Fibroblast of skin of right biceps (primary cell): ENCODE data around the gene EOMES.

ENCODE experiments used
- DNase-seq: peaks from one replicate; pipeline ENCODE4 v3.0.0-alpha.2; 2013

Gene EOMES

DNA sequence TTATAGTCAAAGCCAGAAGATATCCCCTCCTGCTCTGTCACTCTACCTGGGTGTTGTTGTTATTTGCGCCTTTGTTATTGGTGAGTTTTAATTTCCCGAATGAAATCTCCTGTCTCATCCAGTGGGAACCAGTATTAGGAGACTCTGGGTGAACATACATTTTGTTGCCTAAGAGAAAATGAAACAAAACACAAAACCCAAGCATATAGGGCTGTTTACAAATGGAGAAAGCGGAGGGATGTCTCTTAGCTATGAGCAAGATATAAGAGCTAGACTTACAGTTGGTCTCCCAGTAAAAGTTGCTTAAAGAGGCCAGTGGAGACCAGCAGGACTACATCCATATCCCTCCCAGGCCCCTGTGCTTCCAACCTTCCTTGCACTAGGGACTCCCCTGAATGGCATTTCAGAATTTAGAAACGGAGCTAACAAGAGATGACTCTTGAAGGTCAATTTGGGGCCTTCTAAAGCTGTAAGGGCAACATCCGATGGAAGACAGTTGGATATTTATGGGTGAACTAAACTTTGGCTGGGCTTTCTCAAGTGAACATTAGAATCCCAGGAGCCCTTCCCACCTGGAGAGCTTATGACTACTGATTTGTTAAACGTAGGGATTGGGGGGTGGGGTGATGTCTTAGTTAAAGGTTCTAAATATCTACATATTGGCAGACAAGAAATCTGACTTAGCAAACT lies 2.7 kb downstream of the EOMES start:
- DNase-seq: no peak

DNA sequence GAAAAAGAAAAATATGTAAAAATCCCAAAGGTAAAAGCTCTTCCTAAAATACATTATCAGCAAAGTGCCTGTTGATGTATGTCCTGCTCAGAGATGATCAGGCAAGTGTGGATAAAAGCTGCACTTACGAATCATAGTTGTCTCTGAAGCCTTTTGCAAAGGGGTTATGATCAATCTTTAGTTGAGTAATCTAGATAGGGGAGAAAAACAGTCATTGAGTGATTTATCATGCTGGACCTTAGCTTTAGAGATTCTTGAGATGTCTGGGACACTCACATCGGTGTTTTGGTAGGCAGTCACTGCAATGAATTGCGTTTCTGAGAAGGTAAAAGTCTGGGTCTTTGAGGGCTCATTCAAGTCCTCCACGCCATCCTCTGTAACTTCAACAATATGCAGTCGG lies 3.7 kb downstream of the EOMES start:
- no peak for DNase-seq

DNA sequence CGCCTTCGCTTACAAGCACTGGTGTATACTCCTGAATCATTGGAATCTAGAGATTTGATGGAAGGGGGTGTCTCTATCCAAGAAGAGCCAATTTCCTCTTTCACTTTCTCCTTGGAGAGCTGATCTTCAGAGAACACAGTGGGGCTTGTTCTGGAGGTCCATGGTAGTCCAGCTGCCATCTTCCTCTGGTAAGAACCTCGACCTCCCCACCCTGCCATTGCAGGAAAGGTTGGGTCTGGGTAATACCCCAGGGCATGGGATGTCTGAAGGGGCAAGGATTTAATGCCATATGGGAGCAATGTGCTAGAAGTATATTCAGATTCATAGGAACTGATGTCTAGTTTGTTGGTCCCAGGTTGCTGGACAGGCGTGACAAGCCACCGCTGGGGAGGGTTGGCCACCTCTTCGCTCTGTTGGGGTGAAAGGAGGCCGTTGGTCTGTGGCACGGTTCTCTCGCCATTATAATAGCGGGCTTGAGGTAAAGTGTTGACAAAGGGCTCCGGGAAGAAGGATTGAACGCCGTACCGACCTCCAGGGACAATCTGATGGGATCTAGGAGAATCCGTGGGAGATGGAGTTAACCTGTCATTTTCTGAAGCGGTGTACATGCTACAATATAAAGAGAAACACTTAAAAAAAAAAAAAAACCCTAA lies 4.8 kb downstream of the EOMES start:
- no peak for DNase-seq

DNA sequence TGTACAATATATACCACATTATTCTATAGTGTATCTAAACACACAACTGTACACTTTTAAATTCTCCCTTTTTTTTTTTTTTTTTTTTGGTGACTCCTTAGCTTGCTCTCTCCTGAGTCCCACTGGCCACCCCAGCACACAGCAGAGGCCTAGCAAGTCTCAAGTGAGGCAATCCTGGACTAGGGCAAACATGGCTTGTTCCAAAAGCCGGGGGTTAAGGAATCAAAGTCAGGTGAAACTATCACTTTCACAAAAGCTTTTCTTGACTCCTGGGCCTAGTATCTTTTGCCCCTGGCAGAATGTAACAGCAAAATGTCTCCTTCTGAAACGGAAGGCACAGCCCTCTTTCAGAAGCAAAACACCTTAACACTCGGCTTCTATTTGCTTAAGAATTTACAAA lies 5.8 kb downstream of the EOMES start:
- DNase-seq: no peak

DNA sequence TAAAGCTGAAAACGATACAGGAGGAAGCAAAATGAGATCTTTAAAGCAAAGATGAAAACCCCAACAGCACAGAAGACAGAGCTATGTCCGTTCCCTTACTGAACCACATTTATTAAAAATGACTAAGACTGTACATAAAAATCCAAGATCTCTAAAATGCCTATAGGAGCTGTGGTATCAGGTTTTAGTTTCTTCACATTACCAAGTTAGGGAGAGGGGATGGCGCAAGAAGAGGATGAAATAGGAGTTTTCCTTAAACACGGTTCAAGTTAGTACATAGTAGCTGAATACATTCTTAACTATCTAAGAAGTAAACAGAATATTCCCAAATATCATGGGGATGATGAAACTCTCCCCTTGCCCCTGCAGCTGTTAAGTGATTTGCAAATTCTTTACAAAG lies 6.3 kb downstream of the EOMES start:
- DNase-seq: no peak

DNA sequence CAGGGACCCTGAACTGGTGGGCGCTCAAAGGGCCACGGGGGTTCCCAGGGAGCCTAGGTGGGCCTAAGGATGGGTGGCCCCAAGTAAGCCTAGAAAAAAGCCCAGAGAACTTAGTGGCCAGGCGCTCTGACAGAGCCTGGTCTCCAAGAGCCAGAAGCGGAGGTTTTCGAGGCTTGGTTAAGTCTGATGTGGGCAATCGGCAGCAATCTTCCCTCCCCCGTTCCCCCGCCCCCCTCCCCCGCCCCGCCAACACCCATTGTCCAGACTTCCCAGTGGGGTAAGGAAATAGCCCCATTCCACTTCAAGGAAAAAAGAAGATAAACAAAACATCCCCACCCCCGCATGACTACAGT lies 6.7 kb downstream of the EOMES start:
- no peak for DNase-seq

DNA sequence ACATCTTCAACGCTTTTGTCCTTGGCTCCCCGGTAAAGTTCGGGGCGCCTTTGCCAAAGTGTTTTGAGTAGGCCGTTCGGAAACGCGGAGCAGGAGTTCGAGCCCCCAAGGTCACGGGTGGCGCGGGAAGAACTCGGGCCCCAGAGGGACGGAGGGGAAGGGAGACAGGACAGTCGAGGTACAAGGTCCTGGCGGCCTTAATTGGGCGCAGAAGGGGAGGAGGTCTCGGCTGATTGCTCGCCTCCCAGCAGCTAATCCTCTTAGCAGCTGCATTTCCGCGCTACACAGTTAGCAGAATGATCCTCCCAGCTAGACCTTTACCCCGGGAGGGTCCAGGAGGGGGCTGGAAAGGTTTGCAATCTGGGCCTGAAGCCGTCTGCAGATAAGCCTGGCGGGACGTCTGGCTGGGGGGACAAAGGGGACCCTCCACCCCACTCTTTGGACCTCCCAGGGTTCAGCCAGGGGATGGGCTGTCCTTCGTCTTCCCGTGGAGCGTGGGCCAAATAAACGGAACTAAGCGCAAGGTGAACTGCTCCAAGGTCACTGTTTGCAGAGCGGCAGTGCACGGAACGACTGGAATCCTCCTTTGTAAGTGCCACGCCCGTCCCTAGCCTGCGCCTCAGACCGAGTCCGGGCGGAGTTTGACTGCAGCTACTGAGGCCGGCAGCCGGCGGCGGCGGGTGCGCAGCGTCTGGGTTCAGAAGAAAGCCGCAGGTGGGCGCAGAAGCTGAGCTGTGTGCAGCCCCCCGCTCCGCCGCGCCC lies 7.2 kb downstream of the EOMES start:
- no peak for DNase-seq

DNA sequence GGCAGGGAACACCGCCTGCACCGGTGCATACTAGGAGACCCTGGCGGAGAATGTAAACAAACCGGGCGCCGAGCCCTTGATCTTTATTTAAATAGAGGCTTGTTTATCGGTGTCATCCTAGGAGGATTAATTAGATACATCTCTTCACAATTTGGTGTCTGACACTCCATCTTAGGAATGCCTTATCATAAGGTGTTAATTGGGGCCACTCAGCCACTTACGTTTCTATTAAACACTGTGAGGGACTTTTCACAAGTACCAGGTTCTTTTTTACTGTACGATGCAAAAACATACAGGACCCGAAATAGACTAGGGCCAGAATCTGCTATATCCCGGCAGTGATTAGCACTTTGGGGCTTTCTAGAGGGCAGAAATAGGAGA lies 8.0 kb downstream of the EOMES start:
- no peak for DNase-seq

DNA sequence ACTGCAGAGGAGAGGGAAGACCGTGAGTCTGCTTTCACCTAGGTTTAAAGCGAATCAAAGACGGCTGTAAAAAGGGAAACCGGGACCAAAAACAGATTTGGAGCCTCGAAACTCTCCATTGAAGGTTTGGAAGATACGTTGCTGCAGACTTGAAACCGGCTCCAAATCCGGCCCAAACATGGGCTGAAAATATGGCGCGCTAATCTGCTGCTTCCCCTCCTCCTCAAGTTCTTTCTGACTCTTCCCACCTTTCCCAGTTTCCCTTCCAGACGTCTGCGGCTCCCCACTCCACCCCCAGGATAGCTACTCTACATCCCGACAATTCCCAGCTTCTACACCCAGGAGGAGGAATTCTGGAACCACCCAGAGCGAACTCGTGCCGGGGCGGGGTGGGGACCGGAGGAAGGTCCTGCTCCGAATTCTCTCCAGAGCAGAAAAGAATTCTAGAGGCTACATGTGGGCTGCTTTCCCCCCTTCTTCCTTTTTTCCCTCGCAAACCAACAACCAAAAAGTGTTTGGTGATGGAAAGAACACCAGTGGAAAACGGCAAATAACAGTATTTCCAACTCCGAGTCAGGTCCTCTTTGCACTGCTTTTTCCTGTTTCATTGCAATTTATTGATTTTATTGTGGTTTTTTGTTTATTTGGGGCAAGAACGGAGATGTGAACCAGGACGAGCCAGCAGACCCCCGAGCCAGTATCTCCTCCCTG lies 8.5 kb downstream of the EOMES start:
- DNase-seq: no peak

DNA sequence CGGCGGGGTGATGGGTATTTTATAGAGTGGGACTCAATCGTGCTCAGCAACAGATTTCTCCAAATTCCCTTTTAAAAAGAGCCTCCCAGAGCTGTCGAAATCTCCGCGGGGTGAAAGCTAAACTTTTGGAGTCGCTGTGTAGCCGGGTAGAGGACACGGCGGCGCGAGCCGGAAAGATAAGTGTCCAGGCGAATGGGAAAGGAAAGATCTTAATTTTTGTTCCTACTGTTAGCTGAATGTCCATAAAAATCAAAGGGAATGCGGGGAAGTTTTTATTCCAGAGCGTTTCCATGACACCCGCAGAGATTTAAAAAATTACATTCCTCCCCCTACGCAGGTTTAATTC lies 9.1 kb downstream of the EOMES start:
- DNase-seq: no peak

DNA sequence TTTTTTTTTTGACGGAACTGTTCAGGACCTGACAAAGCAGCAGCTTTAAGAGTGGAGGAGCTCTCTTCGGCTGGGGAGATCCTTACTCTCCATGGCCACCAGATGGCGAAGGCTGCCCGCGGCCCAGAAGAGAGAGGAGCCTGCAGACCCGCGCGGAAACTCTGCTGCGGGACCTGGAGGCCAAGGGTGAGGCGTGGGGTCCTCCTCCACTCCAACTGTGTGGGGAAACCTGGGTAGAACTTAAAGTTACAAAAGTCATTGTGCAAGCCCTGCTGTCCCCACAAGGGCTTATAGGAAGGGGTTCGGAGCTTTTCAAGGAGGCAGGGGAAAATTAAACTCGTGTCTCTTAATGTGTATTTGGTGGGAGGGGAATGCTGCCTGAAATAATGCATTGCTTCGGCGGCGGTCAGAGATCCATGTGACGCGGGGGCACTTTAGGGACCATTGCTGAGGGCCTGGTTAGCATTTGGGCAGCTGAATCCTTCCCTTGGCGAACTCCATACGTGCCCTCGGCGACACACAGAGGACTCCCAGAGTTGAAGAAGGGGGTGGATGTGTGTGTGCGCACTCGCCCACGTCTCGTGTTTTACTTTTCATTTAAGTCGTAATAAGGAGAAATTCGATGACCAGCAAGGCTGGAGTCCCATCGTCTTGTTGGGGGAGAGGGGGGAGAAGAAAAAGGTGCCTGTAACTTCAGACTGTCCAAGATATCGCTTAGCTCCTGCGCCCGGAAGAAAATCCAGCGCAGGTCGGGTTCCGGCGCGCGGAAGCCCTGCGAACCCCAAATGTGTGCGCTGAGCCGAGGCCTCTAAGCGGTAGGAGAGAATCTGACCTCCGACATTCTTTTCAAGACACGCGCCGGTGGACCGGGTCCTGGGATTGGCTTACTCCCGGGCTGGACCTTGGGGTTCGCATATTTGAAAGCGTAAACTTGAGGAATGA lies 9.7 kb downstream of the EOMES start:
- peak; percentile 68 for DNase-seq

DNA sequence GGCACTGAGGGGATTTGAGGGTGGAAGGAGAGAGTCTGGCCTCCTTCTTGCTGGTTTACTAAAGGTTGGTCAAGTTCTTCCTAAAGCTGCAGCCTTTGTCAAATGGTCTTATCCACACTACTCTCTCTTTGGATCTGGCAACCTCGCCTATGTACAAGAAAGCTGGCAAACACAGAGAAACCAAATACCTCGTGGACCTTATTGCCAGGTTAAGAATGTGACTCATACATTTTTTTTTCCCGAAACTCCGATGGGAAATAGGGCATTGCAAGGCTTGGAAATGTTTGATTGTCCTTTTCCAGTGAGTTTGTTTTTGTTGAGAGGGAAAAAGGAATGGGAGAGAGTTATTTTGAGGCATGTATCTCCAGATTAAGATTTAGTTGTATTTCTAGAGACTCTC lies 13.9 kb downstream of the EOMES start:
- no peak for DNase-seq

DNA sequence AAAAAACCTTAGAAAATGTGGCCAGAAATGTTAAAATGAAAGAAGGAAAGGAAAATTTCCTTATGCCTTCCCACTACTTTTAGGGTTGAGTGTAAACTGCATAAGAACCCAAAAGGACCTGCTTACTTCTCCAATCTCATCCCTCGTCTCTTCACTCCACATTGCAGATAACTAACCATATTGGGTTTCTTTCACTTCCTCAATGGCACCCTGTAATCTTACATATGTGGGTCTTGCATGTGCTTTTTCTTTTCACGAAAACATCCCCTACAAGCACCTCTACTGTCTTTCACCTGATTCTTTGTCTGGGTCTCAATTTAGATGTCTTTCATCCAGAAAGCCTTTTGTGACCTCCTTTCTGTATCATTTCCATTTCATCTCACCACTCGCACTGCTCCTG lies 23.1 kb downstream of the EOMES start:
- DNase-seq: no peak

DNA sequence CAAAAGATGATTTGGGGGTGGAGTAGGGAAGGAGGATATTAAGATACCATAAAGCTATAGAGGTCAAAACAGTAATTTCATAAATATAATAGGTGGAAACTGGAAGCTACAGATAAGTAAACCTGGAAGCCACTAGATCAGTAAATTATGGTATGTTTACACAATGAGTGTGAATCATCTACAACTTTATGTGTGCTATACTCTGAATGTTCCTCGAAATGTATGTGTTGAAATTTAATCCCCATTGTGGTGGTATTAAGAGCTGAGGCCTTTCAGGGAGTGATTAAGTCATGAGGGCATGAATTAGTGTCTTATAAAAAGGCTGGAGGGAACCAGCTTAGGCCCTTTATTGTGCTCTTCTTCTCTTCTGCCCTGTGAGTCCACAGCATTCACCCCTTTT lies 25.2 kb downstream of the EOMES start:
- DNase-seq: peak; percentile 34

DNA sequence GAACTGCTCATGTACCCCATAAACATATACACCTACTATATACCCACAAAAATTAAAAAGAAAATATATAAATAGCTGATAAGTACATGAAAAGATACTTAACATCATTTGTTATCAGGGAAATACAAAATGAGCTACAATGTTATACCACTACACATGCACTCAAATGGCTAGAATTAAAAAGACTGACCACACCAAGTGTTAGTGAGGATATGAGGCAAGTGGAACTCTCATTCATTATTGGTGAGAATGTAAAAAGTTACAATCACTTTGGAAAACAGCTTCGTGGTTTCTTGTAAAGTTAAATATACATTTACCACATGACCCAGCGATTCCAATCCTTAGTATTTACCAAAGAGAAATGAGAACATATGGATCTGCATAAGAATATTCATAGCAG lies 26.5 kb downstream of the EOMES start:
- DNase-seq: no peak

DNA sequence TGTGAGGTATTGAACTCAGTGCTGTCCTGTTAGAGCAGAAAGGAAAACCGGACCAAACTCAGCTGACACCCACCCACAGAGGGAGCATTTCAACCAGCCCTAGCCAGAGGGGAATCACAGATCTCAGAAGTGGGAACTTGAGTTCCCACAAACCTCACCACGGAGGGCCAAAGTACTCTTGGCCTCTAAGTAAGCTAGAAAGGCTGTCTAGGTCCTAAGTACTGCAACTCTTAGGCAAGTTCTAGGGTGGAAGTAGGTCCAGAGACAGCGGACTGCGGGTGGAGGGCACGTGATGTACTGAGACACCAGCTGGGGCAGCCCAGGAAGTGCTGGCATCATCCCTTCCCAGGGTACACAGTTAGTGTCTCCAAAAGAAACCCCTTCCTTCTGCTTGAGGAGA lies 34.1 kb downstream of the EOMES start:
- DNase-seq: no peak

DNA sequence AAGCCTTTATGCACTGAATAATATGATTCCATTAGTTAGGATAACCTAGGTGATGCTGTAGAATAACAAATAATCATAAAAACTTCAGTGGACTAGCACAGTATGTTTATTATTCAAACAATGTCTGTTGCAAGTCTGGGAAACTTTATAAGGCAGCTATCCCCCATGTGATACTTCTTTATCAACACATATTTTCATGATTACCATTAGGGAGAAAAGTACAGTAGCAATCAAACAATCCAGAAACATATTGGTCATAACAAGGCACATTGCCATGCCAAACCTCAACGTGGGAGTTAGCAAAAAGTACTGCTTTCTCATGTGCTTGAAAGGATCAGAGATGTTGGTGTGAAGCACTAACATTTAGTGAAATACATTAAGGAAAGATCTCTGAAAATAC lies 35.5 kb downstream of the EOMES start:
- DNase-seq: peak; percentile 73

DNA sequence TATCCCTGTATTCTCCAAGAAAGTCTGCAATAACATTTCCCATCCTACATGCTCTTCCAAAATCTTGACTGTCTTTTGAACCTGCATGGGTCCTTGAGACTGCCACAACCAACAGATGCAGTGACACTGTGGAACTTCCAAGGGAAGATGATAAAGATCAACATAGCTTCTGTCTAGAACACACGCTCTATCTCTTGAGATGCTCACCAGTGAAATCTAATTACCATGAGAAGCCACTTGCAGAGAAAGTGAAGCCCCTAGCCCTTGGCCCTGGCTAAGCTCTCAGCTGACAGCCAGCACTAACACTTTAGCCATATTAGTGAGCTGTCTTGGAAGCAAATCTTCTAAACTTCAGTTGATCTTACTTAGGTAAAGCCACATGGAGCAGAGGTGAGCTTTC lies 36.6 kb downstream of the EOMES start:
- DNase-seq: no peak

DNA sequence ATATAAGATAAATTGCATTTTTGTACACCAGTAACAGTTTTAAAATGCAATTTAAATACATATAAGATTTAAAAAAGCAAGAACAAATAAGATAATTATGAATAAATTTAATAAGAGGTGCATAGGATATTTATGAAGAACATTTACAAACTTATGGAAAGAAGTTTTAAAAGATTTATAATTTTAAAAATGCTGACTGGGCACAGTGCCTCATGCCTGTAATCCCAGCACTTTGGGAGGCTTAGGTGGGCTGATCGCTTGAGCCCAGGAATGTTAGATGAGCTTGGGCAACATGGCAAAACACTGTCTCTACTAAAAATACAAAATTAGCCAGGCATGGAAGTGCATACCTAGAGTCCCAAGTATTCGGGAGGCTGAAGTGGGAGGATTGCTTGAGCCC lies 37.8 kb downstream of the EOMES start:
- no peak for DNase-seq

DNA sequence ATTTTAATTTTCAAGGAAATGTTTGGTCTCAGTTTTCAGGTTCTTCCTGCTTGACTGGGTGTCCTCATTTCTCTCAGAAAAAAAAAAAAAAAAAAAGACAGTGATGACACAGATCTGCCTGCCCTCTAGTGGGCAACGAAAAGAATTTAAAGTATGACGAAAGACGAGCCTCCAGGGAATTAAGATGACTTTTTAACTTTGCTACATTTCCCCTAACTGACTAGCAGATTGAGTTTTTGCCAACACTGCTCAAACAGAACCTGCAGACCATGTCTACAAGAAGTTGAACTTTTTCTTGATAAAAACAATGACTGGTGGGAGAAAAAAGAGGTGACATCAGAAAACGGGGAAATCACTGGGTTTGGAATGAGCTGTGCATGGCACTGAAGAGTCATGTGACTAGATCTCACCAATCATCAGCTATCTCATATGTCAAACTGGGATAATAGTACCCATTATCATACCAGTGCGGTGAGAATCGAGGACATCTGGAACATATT lies 40.8 kb downstream of the EOMES start:
- DNase-seq: peak; percentile 91

DNA sequence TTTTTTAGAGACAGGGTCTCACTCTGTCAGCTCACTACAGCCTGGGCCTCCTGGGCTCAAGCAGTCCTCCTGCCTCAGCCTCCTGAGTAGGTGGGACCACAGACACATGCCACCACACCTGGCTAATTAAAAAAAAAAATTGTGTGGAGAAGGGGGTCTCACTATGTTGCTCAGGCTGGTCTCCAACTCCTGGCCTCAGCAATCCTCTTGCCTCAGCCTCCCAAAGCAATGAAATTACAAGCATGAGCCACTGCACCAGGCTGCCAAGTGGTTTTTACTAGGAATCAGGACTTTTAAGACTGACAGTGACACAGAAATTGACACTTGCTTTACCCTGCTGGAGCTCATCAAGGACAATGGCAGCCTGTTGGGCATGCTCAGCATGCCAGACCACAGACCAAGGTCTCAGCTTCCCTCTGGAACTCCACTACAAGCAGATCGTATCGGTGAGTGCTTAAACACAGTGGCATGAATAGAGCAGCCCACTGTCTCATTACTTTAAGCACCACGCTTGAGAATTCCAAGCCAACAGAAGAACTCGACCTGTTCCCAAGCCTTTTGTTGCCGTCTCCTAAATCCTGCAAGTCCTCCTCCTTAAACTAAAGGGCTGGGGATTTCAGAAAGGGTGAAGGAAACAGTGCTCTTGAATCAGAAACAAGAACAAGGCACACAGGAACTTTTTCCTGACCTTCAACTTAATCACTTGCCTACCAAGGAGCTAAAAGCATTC lies 41.4 kb downstream of the EOMES start:
- DNase-seq: no peak

DNA sequence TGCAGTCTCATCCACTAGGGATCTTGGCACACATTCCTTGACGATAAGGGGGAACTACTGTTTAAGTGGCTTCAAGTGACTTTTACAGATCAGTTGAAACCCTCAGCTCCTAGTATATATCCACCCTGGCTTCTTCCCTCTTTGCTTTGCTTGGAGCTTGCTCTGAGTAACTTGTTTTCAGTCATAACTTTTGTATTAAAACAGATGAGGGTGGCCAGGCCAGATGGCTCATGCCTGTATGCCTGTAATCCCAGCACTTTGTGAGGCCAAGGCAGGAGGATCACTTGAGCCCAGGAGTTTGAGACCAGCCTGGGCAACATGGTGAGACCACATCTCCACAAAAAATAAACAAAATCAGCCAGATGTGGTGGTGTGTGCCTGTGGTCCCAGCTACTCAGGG lies 42.4 kb downstream of the EOMES start:
- DNase-seq: no peak
